ENCODE results near the gene PAX7. TPM values are rescaled to one million over a fixed set of nuclear protein-coding genes. Genes with fewer than 3 reads are reported as not detected.
"Not testable (repeated sequence)": the region's sequence is repeated elsewhere in the genome, so short reads cannot be mapped to it uniquely, and the experiment has no call there.

PAX7 gene
- 9.5 and 10.3 TPM in 2 replicates for polyA plus RNA-seq (2014; cell fraction: cytosol; rRNA removed)
- polyA plus RNA-seq (2014; cell fraction: nucleus; rRNA removed): 4.1 and 4.8 TPM in 2 replicates

- no peak for DNase-seq (ENCODE audit: low spot score)
Measured at GRCh38 chr1:18630511-18631495, at the start of gene PAX7. Gene PAX7 (plus strand): TSS chr1:18630846. CDS start chr1:18631604, 758 bp downstream.

GRCh38 chr1:18581420-18581880 lies 49.2 kb upstream of the PAX7 start:
- DNase-seq (ENCODE audit: low spot score): peak; percentile 24

- DNase-seq (ENCODE audit: low spot score): no peak
Measured at GRCh38 chr1:18582890-18583289, 47.8 kb upstream of the PAX7 start.

- DNase-seq (ENCODE audit: low spot score): no peak
Measured at GRCh38 chr1:18583326-18583941, 47.2 kb upstream of the PAX7 start.

GRCh38 chr1:18586016-18586415 lies 44.6 kb upstream of the PAX7 start:
- DNase-seq (ENCODE audit: low spot score): not testable (repeated sequence)

GRCh38 chr1:18588093-18588492 lies 42.6 kb upstream of the PAX7 start:
- DNase-seq (ENCODE audit: low spot score): no peak

- DNase-seq (ENCODE audit: low spot score): no peak
Measured at GRCh38 chr1:18592368-18592767, 38.3 kb upstream of the PAX7 start.

- DNase-seq (ENCODE audit: low spot score): peak; percentile 54
Measured at GRCh38 chr1:18597160-18598042, 33.2 kb upstream of the PAX7 start.

GRCh38 chr1:18599086-18599485 lies 31.6 kb upstream of the PAX7 start:
- peak; percentile 79 for DNase-seq (ENCODE audit: low spot score)

GRCh38 chr1:18599704-18600103 lies 30.9 kb upstream of the PAX7 start:
- DNase-seq (ENCODE audit: low spot score): no peak

- DNase-seq (ENCODE audit: low spot score): no peak
Measured at GRCh38 chr1:18602533-18603211, 28.0 kb upstream of the PAX7 start.

- no peak for DNase-seq (ENCODE audit: low spot score)
Measured at GRCh38 chr1:18603212-18603852, 27.3 kb upstream of the PAX7 start.

GRCh38 chr1:18606443-18607288 lies 24.0 kb upstream of the PAX7 start:
- DNase-seq (ENCODE audit: low spot score): no peak

GRCh38 chr1:18607289-18607760 lies 23.3 kb upstream of the PAX7 start:
- no peak for DNase-seq (ENCODE audit: low spot score)

- DNase-seq (ENCODE audit: low spot score): no peak
Measured at GRCh38 chr1:18608534-18608933, 22.1 kb upstream of the PAX7 start.

- DNase-seq (ENCODE audit: low spot score): no peak
Measured at GRCh38 chr1:18611311-18611710, 19.3 kb upstream of the PAX7 start.

- DNase-seq (ENCODE audit: low spot score): no peak
Measured at GRCh38 chr1:18612073-18612472, 18.6 kb upstream of the PAX7 start.

GRCh38 chr1:18614069-18614735 lies 16.4 kb upstream of the PAX7 start:
- no peak for DNase-seq (ENCODE audit: low spot score)
